Neural crest cell (in vitro differentiated cells): ENCODE results near the gene NDUFA5. TPM values are rescaled to one million over a fixed set of nuclear protein-coding genes. Genes with fewer than 3 reads are reported as not detected.
"Not testable (repeated sequence)": the region's sequence is repeated elsewhere in the genome, so short reads cannot be mapped to it uniquely, and the experiment has no call there.

ENCODE experiments used
- DNase-seq: peaks from one replicate; pipeline ENCODE4 v3.0.0; 2021; ENCODE audit warnings: low read depth, mixed read lengths, low spot score
- H3K27ac Mint-ChIP-seq: one replicate; pipeline ENCODE4 v1.8.0; 2021; ENCODE audit warnings: mild to moderate bottlenecking, mixed read lengths; ENCODE audit not compliant: unreplicated experiment
- H3K27me3 Mint-ChIP-seq: 2 replicates; pipeline ENCODE4 v1.8.0; 2021; ENCODE audit warnings: low read depth, mild to moderate bottlenecking, mixed read lengths
- H3K36me3 Mint-ChIP-seq: 2 replicates; pipeline ENCODE4 v1.8.0; 2021; ENCODE audit warnings: low read depth, mild to moderate bottlenecking, mixed read lengths
- H3K4me1 Mint-ChIP-seq: 2 replicates; pipeline ENCODE4 v1.8.0; 2021; ENCODE audit warnings: mixed read lengths
- H3K4me3 Mint-ChIP-seq: one replicate; pipeline ENCODE4 v1.8.0; 2021; ENCODE audit warnings: mild to moderate bottlenecking, mixed read lengths
- H3K9me3 Mint-ChIP-seq: 2 replicates; pipeline ENCODE4 v1.8.0; 2021; ENCODE audit warnings: mixed read lengths
- total RNA-seq: library from RNA; stranded (reverse); gene quantifications from 2 replicates; pipeline ENCODE4 v1.2.1, GENCODE V29; 2021
- TF ChIP-seq, protein P1 (sequence below): fragments of 200-600 bp; sonication (generic); conservative IDR thresholded peaks from 2 replicates; pipeline ENCODE4 v1.5.0; 2021; ENCODE audit warnings: antibody characterized with exemption, mild to moderate bottlenecking

NDUFA5 gene
- total RNA-seq, 1 donor from 2014 or later: 62.7 TPM

DNA sequence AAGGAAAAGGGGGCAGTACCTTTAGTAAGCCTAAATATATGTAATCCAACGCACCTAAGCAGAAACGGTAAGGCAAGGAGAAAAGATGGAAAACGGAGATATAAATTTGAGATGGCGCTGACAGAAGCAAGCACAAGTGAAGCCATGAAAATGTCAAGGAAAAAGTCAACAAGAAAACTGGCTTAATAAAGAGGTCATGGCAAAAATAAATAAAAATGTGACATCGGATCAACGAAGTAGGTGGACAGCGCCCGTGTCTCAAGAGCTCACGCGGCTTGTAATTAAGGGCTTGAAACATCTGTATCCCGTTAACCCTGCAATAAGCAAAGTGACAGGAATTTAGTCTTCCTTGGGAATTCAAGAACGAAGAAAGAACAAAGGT, 611 bp downstream of the NDUFA5 start:
- no peak for DNase-seq
- Mint-ChIP-seq H3K27me3 (no peaks in the 10 kb centered on the region), H3K4me3 (no peak overlapping the region), H3K27ac (no peak overlapping the region), H3K9me3 (no peaks in the 10 kb centered on the region), H3K4me1 (no peaks in the 10 kb centered on the region), H3K36me3 (peaks cover 10% of the 10 kb centered on the region)
- TF ChIP-seq, protein P1, sequence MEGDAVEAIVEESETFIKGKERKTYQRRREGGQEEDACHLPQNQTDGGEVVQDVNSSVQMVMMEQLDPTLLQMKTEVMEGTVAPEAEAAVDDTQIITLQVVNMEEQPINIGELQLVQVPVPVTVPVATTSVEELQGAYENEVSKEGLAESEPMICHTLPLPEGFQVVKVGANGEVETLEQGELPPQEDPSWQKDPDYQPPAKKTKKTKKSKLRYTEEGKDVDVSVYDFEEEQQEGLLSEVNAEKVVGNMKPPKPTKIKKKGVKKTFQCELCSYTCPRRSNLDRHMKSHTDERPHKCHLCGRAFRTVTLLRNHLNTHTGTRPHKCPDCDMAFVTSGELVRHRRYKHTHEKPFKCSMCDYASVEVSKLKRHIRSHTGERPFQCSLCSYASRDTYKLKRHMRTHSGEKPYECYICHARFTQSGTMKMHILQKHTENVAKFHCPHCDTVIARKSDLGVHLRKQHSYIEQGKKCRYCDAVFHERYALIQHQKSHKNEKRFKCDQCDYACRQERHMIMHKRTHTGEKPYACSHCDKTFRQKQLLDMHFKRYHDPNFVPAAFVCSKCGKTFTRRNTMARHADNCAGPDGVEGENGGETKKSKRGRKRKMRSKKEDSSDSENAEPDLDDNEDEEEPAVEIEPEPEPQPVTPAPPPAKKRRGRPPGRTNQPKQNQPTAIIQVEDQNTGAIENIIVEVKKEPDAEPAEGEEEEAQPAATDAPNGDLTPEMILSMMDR: no peak

DNA sequence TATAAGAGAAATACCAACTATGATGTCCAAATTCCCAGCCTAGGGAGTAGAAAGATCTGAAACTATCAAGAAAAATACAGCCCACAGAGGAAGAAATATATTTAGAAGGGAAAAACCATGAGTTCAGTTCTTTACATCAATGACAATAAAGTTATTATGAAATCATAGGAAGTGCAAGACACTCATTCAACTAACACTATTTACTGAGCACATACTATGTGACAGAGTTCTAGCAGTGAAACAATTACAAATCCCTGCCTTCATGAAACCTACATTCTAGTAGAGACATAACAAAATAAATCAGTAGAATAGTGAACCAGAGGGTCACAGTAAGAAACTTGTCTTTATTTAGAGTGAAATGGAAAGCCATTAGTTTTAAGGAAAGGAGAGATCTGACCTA, 2.1 kb downstream of the NDUFA5 start:
- Mint-ChIP-seq H3K9me3 (no peaks in the 10 kb centered on the region), H3K4me3 (no peak overlapping the region), H3K27ac (no peak overlapping the region), H3K36me3 (peaks cover 12% of the 10 kb centered on the region), H3K4me1 (no peaks in the 10 kb centered on the region), H3K27me3 (no peaks in the 10 kb centered on the region)
- TF ChIP-seq, protein P1: no peak
- DNase-seq: no peak

DNA sequence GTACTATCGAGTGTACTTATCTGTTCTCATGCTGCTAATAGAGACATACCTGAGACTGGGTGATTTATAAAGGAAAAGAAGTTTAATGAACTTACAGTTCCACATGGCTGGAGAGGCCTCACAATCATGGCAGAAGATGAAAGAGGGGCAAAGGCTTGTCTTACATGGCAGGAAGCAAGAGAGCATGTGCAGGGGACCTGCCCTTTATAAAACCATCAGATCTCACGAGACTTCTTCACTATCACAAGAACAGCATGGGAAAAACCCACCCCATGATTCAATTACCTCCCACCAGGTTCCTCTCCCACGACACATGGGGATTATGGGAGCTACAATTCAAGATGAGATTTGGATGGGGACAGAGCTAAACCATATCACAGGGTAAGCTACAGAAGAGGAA, 4.5 kb downstream of the NDUFA5 start:
- Mint-ChIP-seq H3K9me3 (no peaks in the 10 kb centered on the region), H3K27ac (no peak overlapping the region), H3K36me3 (peaks cover 20% of the 10 kb centered on the region), H3K4me1 (no peaks in the 10 kb centered on the region), H3K27me3 (no peaks in the 10 kb centered on the region), H3K4me3 (no peak overlapping the region)
- no peak for DNase-seq
- TF ChIP-seq, protein P1: no peak

DNA sequence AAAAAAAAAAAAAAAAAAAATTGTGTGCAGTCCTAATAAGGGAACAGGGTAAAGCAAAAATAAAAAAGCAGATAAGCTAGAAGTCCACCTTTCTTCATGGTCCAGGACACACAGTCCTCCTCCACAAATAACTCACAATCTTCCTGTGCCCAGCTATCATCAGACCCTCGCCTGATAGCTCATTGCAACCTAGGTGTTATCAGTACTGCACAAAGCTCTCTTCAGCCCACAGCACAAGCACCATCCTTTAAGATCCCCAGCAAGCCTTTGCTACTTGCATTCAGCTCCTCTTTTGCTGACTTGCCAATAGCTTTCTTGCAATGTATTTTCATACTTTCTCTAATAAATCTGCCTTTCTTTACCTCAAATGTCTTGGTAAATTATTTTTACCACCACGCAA, 5.0 kb downstream of the NDUFA5 start:
- Mint-ChIP-seq H3K9me3 (no peaks in the 10 kb centered on the region), H3K27me3 (no peaks in the 10 kb centered on the region), H3K36me3 (peaks cover 21% of the 10 kb centered on the region), H3K4me1 (no peaks in the 10 kb centered on the region), H3K4me3 (no peak overlapping the region), H3K27ac (no peak overlapping the region)
- TF ChIP-seq, protein P1: no peak
- no peak for DNase-seq

DNA sequence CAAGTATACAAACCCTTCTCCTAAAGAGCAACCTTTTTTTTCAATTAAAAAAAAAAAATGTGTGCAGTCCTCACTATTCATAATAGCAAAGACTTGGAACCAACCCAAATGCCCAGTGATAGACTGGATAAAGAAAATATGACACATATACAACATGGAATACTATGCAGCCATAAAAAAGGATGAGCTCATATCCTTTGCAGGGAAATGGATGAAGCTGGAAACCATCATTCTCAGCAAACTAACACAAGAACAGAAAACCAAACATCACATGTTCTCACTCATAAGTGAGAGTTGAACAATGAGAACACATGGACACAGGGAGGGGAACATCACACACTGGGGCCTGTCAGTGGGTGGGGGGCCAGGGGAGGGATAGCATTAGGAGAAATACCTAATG, 5.5 kb downstream of the NDUFA5 start:
- not testable (repeated sequence) for H3K4me1 Mint-ChIP-seq, H3K27ac Mint-ChIP-seq, H3K4me3 Mint-ChIP-seq, DNase-seq, H3K27me3 Mint-ChIP-seq, H3K9me3 Mint-ChIP-seq
- H3K36me3 Mint-ChIP-seq: peaks cover 21% of the 10 kb centered on the region

DNA sequence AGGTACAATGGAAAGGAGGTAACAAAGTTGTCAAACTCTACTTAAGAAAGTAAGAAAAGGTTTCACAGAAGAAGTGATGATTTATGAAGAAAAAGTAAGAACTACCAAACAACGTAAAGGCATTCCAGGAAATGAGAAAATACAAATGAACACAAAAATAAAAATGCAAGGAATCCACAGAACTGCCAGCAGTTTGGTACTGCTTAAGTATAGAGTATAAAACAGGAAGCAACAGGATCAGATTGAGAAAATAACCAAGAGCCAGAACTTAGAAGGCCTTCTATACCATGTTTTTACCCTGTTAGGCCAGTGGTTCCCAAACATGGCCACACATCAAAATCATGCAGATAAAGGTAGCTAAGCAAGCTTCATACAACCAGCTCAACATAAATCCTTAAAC, 9.2 kb downstream of the NDUFA5 start:
- H3K27ac Mint-ChIP-seq: no peak overlapping the region
- no peaks in the 10 kb centered on the region for H3K27me3 Mint-ChIP-seq
- DNase-seq: no peak
- H3K36me3 Mint-ChIP-seq: peaks cover 21% of the 10 kb centered on the region
- H3K4me1 Mint-ChIP-seq: no peaks in the 10 kb centered on the region
- H3K9me3 Mint-ChIP-seq: no peaks in the 10 kb centered on the region
- no peak overlapping the region for H3K4me3 Mint-ChIP-seq
- TF ChIP-seq, protein P1: no peak
